GM13977 (cell line): ENCODE measurements around the gene UBE2O.

ENCODE experiments used
- DNase-seq: peaks from one replicate; pipeline ENCODE4 v3.0.0; 2012; ENCODE audit warnings: low spot score
- in situ Hi-C: fragments of 300-500 bp; cut with MboI; formaldehyde crosslinking; loops from one replicate; pipeline ENCODE4 v1.12.0; 2022; ENCODE audit warnings: low sequenced_read_pairs, low pct_unique_long_range_greater_than_20kb, mixed read lengths, inconsistent platforms; ENCODE audit not compliant: unreplicated experiment
- TF ChIP-seq, protein P1 (sequence below): IDR thresholded peaks from 2 replicates; pipeline ENCODE4 v1.5.1; 2012; ENCODE audit warnings: mild to moderate bottlenecking, control low read depth; ENCODE audit not compliant: insufficient read depth; ENCODE audit errors: extremely low read depth, missing control alignments

Gene UBE2O

DNA sequence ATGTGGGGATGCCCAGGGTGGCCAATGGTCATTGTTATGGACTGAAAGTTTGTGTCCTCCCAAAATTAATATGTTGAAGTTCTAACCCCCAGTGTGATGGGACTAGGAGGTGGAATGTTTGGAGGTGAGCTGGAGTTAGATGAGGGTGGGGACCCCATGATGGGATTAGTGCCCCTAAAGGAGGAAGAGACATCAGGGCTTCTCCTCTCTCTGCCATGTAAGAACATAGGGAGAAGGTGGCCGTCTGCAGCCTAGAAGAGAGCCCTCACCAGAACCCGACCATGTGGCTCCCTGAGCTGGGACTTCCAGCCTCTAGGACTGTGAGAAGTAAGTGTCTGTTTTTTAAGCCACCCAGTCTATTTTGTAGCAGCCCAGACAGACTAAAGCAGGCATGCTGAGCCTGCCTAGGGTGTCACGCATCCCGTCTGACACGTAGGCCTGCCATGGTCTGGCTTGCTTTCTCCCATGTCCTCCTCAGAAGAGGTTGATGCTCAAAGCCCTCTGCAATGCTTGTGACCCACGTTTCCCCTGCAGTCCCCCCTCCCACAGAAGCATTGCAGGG is 95.3 kb downstream of the UBE2O start:
- TF ChIP-seq, protein P1, sequence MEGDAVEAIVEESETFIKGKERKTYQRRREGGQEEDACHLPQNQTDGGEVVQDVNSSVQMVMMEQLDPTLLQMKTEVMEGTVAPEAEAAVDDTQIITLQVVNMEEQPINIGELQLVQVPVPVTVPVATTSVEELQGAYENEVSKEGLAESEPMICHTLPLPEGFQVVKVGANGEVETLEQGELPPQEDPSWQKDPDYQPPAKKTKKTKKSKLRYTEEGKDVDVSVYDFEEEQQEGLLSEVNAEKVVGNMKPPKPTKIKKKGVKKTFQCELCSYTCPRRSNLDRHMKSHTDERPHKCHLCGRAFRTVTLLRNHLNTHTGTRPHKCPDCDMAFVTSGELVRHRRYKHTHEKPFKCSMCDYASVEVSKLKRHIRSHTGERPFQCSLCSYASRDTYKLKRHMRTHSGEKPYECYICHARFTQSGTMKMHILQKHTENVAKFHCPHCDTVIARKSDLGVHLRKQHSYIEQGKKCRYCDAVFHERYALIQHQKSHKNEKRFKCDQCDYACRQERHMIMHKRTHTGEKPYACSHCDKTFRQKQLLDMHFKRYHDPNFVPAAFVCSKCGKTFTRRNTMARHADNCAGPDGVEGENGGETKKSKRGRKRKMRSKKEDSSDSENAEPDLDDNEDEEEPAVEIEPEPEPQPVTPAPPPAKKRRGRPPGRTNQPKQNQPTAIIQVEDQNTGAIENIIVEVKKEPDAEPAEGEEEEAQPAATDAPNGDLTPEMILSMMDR = no peak
- no peak for DNase-seq
- in situ Hi-C loops = no loop called here

DNA sequence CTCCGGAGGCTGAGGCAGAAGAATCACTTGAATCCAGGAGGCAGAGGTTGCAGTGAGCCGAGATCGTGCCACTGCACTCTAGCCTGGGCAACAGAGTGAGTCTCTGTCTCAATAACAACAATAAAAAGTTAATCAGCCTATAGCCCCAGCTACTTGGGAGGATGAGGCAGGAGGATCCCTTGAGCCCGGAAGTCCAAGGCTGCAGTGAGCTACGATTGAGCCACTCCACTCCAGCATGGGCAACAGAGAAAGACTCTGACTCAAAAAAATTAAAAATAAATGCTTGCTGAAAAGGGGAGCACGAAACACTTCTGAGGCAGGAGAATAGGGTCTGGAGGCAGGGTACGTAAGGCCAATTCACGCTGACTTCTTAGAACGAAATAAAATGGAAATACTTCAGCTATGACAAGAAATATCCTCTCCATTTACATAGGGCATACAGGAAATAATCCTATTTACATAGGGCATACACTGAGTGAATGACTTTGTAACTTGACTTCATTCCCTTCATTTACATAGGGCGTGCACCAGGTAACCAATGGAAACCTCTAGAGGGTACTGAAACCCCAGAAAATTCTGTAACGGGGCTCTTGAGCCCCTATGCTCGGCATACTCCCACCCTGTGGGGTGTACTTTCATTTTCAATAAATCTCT is 96.0 kb downstream of the UBE2O start:
- in situ Hi-C loops = no loop called here
- no peak for DNase-seq
- TF ChIP-seq, protein P1 = no peak

DNA sequence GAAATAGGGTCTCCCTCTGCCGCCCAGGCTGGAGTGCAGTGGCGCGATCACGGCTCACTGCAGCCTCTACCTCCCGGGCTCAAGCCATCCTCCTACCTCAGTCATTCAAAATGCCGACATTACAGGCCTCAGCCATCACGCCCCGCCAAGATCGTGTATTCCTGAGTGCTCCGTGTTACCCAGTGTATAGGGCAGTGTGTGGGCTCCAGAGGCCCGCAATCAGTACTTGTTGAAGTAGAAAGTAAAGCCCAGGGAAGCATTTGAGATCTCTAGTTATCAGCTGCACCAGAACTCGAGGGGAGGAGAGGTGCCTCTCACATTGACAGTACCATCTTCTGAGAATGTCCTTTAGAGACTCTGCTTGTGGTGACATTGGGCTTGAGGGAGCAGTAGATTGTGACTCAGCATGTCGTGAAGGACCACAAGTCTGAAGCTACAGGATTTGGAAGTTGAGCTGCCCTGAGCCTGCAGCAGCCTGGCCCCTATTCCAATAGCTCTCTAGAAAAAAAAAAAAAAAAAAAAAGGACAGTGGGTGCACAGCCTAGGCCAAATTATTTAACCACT is 98.1 kb downstream of the UBE2O start:
- TF ChIP-seq, protein P1 = no peak
- in situ Hi-C loops = no loop called here
- no peak for DNase-seq

DNA sequence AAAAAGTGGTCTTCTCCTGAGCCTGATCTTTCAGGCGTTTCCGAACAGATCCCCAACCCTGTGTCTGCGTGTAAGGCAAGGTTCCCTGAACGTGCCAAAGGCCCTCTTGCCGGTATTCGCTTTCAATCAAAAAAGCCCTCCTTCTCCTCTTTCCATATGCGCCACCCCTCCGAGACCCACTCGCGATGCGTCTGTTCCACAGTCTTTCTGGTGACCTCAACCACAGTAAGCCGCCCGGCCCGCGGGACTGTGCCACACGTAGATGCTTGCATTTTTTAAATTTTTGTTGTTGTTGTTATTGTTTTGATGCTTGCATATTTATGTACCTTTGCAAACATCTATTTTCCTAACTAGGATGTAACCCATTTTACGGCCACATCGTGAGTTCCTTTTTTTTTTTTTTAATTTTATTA is 98.6 kb downstream of the UBE2O start:
- TF ChIP-seq, protein P1 = no peak
- in situ Hi-C loops = no loop called here
- DNase-seq = no peak

DNA sequence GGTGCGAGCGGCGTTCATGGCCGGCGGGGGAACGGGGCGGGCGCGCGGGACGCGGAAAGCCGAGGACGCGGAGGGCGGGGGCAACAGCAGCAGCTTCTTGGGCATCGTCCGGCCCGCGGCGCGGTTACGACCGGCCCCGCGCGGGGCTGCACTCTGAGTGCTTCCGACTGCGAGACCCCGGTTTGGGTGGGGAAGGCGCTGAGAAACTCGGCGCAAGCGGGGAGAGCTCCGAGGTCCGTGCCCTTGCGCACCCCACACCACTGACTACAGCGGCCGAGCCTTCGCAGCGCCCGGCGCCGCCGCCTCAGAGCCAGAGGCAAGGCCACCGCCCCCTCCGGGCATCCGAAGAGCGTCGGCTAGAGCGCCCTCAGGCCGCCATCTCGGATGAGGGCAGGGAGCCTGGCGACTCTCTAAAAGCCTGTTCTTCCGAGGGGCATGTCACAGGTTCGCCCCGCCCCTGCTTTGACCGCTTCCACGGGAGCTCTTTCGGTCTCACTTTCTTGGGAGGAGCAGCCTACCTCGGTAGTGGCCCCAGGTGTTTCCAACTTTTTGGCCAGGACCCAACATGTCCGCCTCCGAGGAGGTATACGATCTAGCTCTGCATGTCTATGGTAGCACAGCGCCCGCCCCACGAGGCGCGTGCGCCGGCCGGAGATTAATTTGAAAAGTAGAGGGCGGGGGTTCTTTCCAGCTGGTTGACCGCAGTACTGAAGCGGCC is 99.2 kb downstream of the UBE2O start, which contains the start of gene PRPSAP1:
PRPSAP1 (minus strand) TSS at position 318 of the 718 bp plus-strand sequence; CDS start at position 105, 213 bp downstream.
- in situ Hi-C loops = no loop called here
- peak; percentile 94 for DNase-seq
- TF ChIP-seq, protein P1 = no peak

DNA sequence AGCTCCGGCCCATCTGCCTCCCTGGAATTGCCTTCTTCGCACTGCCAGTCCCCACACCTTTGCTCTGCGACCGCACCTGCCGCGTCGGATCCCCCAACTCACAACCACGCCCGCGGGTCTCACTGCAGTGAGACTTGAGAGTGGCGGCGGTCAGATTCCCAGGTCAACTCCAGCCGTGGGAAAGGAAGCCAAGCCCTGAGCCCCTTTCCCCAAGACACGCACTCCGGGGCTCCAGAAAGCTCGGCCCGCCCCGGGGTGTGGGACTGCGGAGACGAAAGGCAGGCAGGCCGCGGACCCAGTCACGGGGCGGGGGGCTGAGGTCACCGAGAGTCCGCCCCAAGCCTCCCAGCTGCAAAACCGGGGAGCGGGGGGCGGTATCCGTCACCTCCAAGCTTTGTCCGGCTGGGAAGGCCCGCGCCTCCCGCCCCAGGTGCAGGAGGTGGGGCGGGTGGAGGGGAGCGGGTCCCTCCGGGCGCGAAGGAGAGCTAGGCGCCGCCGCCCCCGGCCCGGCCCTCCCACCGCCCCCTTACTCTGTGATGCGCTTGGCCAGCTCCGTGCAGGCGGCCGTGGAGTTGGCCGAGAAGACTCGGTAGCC is 99.9 kb downstream of the UBE2O start:
- DNase-seq = peak; percentile 70
- in situ Hi-C loops = no loop called here
- TF ChIP-seq, protein P1 = no peak
